Thyroid gland (tissue), 4 donors: ENCODE measurements around the gene DCP2.

ENCODE experiments used
- CTCF ChIP-seq, 6 experiments: fragments of 200-600 bp in 3 of 6; fragments of 450-650 bp in 3 of 6; sonication (generic) in 3 of 6; IDR thresholded peaks; one replicate each; pipeline ENCODE4 v1.5.1; 2016 to 2019; ENCODE audit warnings: antibody characterized with exemption in 6 of 6, mild to moderate bottlenecking in 2 of 6, inconsistent platforms in 1 of 6, moderate library complexity in 1 of 6
- POLR2A ChIP-seq, 2 donors: fragments of 450-650 bp; IDR thresholded peaks; one replicate each; pipeline ENCODE4 v1.6.1; 2017; ENCODE audit warnings: antibody characterized with exemption in 2 of 2, mild to moderate bottlenecking in 2 of 2, moderate library complexity in 1 of 2

GRCh38 chr5:113035096-113035495 lies 58.5 kb downstream of the DCP2 start:
- TF ChIP-seq CTCF (IDR thresholded peaks at IDR 0.05) (no peak), POLR2A (IDR thresholded peaks at IDR 0.05) (no peak)
